ENCODE data around the gene RECQL.
"Not testable (repeated sequence)": the region's sequence is repeated elsewhere in the genome, so short reads cannot be mapped to it uniquely, and the experiment has no call there.

GRCh38 chr12:21467334-21467733 is 34.1 kb downstream of the RECQL start:
- TF ChIP-seq CTCF (IDR thresholded peaks at IDR 0.05); EP300 (IDR thresholded peaks at IDR 0.05; ENCODE audit: borderline replicate concordance in 1 of 2, low read depth in 1 of 2, low read length in 1 of 2); RFX5 (IDR thresholded peaks at IDR 0.05; ENCODE audit: low read length); NRF1 (IDR thresholded peaks at IDR 0.05; ENCODE audit: low read depth, low read length); TCF12 (IDR thresholded peaks at IDR 0.05); REST (IDR thresholded peaks at IDR 0.05; ENCODE audit: low read depth, low read length); SMC3 (IDR thresholded peaks at IDR 0.05; ENCODE audit: low read depth, low read length); MAX (IDR thresholded peaks at IDR 0.05; ENCODE audit: low read depth); YY1 (IDR thresholded peaks at IDR 0.05; ENCODE audit: low read depth); USF2 (IDR thresholded peaks at IDR 0.05; ENCODE audit: borderline replicate concordance, low read depth, low read length); POLR2AphosphoS5 (IDR thresholded peaks at IDR 0.05; ENCODE audit: low read depth, low read length); TAF1 (IDR thresholded peaks at IDR 0.05; ENCODE audit: borderline replicate concordance, low read depth, low read length): not testable (repeated sequence)

All from SK-N-SH (cell line).